Fibroblast of skin of abdomen (primary cell): ENCODE data around the gene DLGAP1.

Experiments used
- DNase-seq: peaks from one replicate; pipeline ENCODE4 v3.0.0-alpha.2; 2013

The DLGAP1 gene

GRCh38 chr18:3577281-3577855 lies 877.7 kb downstream of the DLGAP1 start:
- peak; percentile 66 for DNase-seq

DNA sequence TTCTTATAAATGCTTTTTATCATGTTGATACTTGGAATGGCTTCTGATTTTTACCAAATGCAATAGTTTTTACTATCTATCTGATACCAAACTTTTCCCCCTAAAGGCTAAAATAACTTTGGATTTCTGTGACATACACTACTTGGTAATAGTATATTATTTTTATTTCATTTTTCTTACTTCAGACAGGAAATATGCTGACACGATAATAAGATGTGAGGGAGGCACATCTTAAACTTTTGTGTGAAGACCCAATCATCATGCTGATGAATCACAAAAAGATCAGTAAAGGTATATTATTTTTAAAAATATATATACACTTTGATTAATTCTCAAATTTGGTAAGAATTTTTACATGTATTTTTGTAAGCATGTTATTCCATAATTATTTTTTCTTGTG lies 882.3 kb downstream of the DLGAP1 start:
- DNase-seq: no peak

DNA sequence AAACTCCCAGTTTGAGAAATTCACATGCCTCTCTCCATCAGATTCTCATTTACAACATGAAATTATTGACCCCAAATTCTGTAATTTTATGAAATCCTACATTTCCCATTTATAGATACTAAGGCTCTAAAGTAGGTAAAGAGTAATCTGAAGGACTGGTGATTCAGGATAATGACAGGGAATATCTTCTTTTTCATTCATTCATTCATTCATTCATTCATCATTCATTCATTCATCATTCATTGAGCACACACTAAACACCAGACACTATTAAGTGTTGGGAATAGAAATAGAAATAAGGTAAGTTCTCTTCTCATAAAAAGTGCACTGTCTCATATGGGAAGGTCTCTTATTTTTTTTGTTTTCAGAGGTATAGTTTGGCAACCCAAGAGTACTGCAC lies 888.3 kb downstream of the DLGAP1 start:
- no peak for DNase-seq

- no peak for DNase-seq
Observed at GRCh38 chr18:3560755-3561154, 894.4 kb downstream of the DLGAP1 start.

DNA sequence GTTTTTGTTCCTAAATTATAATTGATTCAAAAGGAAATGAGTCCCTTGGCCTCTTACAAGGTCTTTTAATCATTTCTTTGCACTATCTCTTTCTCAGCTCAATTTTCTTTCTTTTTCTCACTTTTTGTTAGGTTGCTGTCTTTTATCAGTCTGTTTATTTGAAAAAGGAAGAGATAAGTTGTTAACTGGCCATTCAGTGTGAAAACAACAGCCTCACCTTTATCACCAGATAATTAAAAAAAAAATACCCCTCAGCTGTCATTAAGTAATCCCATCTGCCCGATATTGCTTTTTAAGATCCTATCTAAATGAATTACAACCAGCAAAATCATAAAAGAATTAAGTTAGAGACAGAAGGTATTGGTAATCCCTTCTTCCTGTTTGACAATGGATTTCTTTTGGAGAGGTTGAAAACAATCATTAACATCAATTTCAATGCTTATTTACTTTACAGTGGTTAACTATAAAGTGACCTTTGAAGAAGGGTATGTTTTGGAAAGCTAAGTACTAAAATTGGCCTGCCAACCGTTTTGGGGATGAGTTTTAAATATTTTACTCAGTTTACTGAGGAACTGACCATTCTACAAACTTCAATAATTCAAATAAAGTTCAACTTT lies 900.2 kb downstream of the DLGAP1 start:
- no peak for DNase-seq

DNA sequence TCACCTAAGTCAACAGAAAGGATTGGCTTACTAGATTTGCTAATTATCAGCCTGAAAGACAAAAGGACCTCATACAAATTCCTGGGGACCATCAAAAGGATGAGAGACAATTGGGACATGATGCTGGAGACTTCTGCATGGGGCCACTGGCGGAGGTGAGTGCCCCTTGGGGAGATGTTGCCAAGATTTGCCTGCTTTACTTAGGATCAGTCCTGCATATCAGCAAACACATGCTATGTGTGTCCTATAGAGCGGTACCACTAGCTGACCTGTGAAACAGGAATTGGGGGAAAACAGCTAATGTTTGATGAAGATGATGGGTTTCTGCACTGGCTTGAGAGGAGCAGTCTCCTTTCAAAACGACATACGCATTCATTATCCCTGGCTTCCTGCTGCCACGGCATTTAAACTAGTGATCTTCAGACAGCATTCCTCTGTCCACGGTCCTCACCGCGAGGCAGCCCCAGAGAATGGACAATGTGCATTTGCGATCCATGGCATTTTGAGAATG lies 901.0 kb downstream of the DLGAP1 start:
- DNase-seq: peak; percentile 4

DNA sequence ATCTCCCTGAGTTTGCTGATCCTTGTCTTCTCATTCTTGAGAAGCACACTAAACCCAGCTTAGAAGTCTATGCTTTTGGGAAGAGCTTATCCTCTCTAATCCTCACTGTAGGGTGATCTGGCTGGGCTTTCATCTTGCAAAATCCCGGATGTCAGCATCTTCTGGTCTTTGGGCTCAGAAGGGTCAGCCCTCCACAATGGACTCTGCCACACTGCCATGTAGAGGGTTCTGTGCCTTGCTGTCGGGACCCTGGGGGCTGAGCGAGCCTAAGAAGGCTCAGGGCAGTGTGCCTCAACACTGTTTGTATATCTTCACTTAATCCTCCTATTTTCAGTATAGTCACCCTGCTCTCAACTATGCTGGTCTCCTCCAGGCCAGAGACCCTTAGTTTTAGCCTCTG lies 902.8 kb downstream of the DLGAP1 start:
- DNase-seq: no peak

DNA sequence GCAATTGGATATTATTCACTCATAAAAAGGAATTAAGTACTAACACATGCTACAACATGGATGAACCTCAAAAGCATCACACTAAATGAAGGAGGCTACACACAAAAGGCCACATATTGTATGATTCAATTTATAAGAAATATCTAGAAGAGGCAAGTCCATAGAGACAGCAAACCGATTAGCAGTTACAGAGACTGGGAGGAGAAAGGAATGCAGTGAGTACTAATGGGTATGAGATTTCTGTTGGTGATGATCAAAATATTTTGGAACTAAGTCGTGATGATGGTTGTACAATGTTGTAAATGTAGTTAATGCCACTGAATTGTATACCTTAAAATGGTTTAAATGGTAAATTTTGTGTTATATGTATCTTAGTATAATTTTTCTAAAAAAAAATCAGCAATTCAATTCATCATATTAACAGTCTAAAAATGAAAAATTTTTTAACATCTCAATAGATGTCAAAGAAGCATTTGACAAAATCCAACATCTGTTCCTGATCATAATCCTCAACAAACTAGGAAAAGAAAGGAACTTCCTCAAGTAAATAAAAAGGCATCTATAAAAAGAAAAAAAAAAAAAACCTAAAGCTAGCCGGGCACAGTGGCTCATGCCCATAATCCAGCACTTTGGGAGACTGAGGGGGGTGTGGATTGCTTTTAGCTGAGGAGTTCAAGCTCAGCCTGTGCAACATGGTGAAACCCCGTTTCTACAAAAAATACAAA lies 907.1 kb downstream of the DLGAP1 start:
- peak; percentile 16 for DNase-seq

DNA sequence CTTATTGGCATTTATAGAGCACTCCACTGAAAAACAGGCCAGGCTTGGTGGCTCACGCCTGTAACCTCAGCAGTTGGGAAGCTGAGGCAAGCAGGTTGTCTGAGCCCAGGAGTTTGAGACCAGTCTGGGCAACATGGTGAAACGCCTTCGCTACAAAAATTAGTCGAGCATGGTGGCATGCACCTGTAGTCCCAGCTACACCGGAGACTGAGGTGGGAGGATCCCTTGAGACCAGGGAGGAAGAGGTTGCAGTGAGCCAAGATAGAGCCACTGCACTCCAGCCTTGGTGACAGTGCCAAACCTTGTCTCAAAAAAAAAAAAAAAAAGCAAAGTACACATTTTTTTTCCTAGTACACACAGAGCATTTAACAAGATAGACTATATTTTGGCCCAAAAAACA lies 909.0 kb downstream of the DLGAP1 start:
- no peak for DNase-seq

DNA sequence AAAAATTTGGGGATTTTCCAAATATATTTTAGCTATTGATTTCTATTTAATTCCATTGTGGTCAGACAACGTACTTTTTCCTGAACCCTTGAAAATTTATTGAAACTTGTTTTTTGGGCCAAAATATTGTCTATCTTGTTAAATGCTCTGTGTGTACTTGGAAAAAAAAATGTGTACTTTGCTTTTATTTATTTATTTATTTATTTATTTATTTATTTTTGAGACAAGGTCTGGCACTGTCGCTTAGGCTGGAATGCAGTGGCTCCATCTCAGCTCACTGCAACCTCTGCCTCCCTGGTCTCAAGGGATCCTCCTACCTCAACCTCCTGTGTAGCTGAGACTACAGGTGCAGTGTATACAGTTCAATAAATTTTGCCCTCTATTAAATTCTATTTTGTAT lies 910.6 kb downstream of the DLGAP1 start:
- no peak for DNase-seq

- DNase-seq: no peak
Observed at GRCh38 chr18:3541549-3542386, 913.3 kb downstream of the DLGAP1 start.

DNA sequence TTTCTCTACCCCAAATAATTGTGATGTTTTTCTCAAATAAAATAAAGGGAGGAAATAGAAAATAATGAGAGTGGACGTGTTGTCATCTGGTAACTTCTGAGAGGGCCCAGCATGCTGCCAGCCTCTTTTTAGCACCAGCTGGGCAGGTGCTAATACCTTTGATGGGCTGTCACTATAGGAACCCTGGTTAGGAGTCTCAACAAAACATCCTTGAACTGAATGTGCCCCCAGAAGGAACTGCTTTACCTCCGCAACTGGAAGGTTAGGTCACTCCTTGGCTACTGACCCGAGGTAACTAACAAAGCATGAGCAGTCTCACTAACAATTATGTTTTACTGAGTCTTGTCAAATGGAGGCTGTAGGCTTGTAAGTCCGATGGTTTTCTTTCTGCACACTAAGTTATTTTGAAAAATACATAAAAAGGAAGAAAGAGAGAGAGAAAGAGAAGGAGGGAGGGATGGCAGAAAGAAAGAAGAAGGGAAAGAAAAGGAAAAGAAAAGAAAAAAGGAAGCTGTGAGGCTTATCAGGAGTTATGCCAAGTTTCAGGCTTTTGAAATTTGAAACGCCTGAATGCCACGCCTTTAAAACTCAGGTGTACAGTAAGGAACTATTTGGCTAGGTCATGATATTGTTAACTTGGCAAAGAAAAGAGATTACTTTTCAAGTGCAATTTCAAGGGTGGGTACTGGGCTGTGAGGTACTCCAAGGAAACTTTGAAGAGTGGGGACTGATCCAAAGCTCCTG lies 914.1 kb downstream of the DLGAP1 start:
- no peak for DNase-seq

DNA sequence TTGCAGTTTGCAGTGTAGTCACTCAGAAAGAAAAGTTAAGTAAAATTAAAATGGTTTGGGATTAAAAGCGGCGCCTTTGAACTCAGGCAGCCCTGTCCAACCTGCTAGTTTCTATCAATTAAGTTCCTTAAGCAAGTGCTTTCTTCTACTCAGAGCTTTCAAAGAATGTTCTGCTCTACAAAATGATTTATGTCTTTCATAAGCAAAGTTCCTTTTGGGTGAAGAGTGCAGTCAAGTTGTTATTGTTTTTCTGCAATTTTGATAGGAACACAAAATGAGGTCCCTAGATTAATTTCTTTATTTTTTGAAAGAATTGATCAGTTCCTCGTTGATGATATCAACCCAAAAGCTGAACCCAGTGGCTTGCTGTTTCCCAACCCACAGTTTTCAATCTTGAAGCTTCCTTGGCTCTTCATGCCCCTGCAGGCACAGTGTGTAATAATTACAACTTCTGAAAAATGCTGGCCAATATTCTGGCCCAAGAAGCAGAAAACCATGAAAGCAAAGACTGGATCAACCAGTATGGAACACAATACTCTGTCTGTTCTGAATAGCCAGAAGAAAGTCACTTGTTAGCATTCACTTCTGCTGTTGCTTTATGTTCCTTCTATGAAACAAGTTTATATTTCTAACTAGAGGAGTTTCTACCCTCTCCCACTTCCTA lies 916.0 kb downstream of the DLGAP1 start:
- DNase-seq: no peak

DNA sequence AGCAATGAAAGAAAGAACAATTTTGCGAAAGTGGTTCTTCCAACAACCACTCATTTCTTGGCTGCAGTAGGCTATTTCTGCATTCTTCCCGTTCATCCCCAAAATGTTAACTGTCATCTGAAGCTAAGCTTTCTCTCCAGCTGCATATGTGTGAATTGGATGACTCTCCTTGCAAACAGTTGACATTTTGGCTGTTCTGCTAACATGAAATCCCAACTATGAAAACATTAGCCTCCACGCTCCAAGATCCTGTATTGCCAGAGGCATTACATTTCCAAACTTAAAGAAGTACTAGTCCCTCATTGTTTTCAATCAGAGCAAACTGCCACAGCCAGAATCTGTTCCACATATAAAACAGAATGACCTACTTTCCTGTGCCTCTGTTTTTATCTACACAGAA lies 916.7 kb downstream of the DLGAP1 start:
- DNase-seq: no peak

- no peak for DNase-seq
Observed at GRCh38 chr18:3530807-3531206, 924.3 kb downstream of the DLGAP1 start.

- no peak for DNase-seq
Observed at GRCh38 chr18:3529601-3530000, 925.5 kb downstream of the DLGAP1 start.

GRCh38 chr18:3529077-3529476 lies 926.0 kb downstream of the DLGAP1 start:
- DNase-seq: no peak

DNA sequence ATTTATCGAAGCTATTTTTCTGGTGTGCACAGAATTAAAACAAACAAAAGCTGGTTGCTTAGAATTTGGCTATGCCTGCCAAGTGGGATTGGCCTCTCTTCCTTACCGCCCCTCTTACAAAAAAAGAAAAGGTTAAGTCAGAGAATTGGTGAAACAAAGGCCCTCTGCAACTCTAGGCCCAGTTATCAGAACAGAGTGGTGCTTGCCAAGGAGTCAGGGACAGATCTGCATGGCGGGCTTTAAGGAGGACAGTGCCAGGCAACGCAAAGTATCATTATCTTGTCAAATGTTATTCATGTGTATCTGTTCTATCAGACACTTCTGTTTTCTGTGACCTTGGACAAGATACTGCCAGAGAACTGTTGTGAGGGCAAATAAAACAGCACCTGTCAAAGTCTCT lies 926.9 kb downstream of the DLGAP1 start:
- no peak for DNase-seq

- peak; percentile 79 for DNase-seq
Observed at GRCh38 chr18:3526421-3527354, 928.4 kb downstream of the DLGAP1 start.

DNA sequence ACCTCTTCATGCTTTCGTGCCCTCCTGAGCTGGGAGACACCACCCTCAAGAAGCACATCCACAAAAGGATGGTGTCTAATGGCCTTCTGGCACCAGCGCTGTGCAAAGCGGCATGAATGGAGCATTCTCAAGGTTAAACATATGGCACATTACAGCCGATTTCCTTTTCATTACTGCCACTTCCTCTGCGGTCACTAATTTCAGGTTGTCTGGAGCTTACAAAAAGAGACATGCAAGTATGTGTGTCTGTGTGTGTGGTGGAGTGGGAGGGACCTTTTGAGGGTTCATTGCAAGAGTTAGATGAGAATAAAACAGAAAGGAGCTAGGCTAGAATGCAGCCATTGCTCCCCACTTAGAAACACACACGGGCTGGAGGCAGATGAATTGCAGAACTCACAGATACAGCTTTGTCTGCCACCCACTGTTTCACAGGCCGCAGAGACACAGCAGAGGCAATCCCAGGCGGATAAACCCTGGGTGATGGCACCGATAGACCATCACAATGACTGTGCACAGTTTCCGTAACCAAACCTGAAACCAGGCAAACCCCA lies 929.2 kb downstream of the DLGAP1 start:
- DNase-seq: peak; percentile 63
